Measurements from ENCODE around the gene ADARB2.

DNA sequence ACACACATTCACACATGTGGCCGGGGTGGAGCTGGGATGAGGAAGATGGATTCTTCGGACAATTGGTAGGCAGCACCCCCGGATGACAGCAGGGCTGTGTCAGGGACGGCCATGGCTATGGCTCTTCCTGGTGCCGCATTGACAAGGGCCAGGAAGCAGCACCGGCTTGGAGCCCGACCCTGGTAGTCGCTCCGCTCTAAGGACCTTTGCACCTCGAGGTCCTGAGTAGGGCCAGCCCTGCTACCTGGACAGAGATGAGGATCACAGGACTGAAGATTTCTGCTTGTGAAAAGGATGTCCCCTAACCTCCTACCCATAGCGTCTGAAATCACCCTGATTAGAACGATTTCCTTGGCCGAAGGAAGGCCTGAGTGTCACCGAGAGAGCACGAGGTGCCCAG is 134.1 kb downstream of the ADARB2 start:
- TF ChIP-seq EZH2 (IDR thresholded peaks at IDR 0.05; ENCODE audit: borderline replicate concordance) = no peak
- TF ChIP-seq, protein P1, sequence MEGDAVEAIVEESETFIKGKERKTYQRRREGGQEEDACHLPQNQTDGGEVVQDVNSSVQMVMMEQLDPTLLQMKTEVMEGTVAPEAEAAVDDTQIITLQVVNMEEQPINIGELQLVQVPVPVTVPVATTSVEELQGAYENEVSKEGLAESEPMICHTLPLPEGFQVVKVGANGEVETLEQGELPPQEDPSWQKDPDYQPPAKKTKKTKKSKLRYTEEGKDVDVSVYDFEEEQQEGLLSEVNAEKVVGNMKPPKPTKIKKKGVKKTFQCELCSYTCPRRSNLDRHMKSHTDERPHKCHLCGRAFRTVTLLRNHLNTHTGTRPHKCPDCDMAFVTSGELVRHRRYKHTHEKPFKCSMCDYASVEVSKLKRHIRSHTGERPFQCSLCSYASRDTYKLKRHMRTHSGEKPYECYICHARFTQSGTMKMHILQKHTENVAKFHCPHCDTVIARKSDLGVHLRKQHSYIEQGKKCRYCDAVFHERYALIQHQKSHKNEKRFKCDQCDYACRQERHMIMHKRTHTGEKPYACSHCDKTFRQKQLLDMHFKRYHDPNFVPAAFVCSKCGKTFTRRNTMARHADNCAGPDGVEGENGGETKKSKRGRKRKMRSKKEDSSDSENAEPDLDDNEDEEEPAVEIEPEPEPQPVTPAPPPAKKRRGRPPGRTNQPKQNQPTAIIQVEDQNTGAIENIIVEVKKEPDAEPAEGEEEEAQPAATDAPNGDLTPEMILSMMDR (IDR thresholded peaks at IDR 0.05; ENCODE audit: poor library complexity) = no peak

Measured in hepatocyte (in vitro differentiated cells).